ENCODE results near the gene CYTH3.

Gene CYTH3

GRCh38 chr7:6279937-6280336 is 7.5 kb upstream of the CYTH3 start:
- DNase-seq (ENCODE audit: low read depth, low spot score) = no peak

DNA sequence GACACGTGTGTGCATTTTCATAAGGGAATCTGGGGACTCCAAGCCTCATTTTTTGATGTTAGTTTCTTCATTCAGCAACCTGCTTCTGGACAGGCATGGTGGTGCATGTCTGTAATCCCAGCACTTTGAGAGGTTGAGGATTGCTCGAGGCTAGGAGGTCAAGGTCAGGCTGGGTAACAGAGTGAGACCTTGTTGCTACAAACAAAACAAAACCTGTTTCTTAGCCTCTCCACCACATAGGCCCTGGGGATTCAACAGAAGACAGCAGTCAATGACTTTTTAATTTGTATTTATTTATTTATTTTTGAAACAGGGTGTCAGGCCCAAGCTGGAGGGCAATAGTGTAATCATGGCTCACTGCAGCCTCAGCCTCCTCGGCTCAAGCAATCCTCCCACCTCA is 6.9 kb upstream of the CYTH3 start:
- DNase-seq (ENCODE audit: low read depth, low spot score) = no peak

DNA sequence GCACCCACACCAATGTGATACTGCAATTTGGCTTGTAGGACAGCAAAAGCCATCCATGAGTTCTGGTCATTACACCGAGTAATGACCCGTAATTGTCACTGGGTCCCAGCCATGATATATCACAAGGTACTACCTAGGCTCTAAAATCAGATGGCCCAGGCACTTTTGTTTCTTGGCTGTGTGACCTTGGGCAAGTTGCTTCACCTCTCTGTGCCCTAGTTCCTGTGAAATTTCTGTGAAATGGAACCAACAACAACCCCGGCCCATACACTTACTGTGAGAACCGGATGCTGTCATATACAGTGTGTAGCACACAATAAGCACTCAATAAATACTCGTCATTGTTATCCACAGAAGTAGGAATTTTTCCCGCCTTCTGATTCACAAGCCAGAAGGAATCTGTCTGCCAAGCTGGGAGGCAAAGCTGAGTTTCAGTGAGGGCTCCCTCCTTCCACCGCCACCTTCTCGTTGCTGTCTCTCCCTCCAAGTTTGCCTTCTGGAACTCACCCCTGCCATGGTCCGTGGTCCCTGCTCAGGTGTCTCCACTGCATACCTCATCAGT is 6.4 kb upstream of the CYTH3 start:
- DNase-seq (ENCODE audit: low read depth, low spot score) = no peak

DNA sequence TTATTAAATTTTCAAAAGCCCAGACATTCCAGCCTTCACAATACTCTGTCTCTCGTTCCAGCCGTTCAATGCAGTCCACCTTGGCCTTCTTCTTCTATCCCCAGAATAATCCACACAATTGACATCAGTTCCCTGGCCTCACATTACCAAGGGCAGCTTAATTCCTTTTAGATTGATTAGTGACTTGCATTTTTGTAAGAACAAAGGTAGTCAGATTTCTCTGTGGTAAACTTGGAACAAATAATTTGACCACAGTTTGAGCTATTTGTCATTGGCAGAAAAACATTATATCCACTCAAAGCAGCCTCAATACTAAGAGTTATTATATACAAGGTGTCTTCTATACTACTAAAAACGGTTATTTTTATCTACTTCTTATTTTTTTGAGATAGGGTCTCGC is 5.1 kb upstream of the CYTH3 start:
- no peak for DNase-seq (ENCODE audit: low read depth, low spot score)

- DNase-seq (ENCODE audit: low read depth, low spot score) = no peak
Measured at GRCh38 chr7:6276911-6277408, 4.5 kb upstream of the CYTH3 start.

DNA sequence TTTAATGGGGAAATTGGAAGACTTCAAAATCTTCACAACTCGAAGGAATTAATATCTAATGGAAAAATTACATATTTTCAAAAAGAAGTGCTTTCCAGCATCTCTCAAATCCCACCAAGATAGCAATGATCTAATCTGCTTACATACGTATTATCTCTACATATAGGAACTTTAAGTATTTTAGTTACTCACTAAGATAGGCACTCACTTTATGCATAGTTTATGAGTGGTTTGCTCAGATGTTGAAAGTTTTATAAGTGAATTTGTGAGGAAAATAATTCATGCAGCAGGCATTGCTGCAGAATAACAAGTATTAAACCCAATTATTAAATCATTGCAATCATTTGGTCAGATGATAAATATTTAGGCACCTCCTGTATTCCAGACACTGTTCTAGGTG is 2.3 kb upstream of the CYTH3 start:
- DNase-seq (ENCODE audit: low read depth, low spot score) = no peak

DNA sequence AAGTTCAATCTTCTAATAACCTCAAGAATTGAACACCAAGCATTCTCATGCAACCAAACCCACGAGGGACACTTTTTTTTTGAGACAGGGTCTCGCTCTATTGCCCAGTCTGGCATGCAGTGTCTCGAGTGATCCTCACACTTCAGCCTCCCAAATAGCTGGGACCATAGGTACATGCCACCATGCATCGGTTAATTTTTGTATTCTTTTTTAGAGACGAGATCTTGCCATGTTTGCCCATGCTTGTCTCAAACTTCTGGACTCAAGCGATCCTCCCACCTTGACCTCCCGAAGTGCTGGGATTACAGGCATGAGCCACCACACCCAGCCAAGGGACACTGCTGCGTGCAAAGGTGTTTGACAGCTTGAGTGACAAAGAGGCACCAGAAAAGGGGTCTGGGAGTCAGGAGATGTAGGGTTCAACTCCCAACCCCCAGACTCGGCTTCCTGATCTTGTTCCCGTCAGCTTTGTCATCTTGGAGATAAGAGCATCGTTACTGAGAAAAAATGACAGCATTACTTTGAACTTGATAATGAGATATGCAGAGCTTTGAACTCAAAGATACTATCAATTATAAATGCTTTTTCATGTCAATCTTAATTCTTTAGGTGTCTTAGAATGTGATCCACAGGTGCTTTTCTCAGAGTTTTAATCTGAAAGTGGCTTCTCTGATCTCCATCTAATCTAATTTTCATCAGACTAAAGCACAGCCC is 1.6 kb upstream of the CYTH3 start:
- DNase-seq (ENCODE audit: low read depth, low spot score) = no peak

DNA sequence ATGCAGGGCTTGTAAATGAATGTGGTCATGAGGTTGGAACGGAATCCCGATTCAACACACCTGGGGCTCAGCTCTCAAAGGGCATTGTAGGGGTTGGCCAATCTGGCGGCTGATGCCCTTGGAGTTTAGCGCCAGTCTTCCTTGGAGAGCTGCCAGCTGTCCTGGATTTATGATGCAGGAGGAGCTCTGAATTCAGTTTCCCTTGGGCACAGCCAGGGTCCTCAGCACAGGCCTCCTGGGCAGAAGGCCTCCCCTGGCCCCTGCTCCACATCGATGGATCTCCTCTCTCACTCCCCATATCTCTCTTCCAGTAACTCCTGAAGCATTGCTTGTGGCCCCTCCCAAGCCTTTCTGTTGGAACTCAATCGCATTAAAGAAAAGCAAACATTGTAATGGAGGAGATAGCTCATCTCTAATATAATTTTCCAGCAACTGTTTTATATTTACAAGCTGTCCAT is 985 bp upstream of the CYTH3 start:
- no peak for DNase-seq (ENCODE audit: low read depth, low spot score)

GRCh38 chr7:6271694-6272440 is 557 bp downstream of the CYTH3 start:
- DNase-seq (ENCODE audit: low read depth, low spot score) = no peak

DNA sequence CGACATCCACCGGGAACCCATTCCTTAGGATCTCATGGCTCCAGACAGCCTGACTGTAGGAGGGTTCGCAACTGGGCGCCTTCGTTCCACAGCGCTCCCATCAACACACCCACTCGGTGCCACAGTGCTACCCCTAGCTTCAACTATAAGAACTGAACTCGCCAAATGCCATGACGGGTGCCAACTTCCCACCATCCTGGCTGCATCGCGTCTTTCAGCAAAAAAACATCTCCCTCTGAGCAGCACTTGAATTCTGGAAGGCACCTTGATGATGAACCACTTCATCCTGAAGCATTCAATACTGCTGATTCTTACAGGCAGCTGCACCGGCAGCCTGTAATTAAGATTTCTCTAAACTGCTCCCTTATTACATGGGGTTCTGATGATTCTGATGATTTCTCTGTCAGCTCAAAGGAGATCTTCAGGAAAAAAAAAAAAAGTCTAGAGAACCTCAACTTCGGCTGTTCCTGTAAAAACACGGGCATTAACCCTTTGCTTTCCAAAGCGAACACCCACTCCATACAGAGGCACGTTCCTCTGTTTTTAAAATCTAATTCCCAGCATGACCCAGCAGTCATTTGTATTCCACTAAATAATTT is 1.3 kb downstream of the CYTH3 start:
- no peak for DNase-seq (ENCODE audit: low read depth, low spot score)

GRCh38 chr7:6269527-6269926 is 2.9 kb downstream of the CYTH3 start:
- DNase-seq (ENCODE audit: low read depth, low spot score) = no peak

GRCh38 chr7:6268907-6269306 is 3.5 kb downstream of the CYTH3 start:
- DNase-seq (ENCODE audit: low read depth, low spot score) = no peak

GRCh38 chr7:6268023-6268900 is 4.2 kb downstream of the CYTH3 start:
- no peak for DNase-seq (ENCODE audit: low read depth, low spot score)

DNA sequence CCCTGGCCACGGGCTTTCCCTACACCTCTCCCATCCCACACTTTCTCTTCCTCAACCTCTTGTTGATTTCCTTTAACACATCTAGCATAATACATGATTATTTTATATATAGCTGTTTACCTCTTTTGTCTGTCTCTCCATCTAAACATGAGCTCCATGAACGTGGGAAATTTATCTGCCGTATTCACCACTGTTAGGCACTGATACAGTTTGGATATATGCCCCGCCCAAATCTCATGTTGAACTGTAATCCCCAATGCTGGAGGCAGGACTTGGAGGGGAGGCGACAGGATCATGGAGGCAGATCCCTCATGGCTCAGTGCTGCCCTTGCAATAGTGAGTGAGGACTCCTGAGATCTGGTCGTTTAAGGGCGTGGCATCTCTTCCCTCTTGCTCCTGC is 5.7 kb downstream of the CYTH3 start:
- DNase-seq (ENCODE audit: low read depth, low spot score) = no peak

DNA sequence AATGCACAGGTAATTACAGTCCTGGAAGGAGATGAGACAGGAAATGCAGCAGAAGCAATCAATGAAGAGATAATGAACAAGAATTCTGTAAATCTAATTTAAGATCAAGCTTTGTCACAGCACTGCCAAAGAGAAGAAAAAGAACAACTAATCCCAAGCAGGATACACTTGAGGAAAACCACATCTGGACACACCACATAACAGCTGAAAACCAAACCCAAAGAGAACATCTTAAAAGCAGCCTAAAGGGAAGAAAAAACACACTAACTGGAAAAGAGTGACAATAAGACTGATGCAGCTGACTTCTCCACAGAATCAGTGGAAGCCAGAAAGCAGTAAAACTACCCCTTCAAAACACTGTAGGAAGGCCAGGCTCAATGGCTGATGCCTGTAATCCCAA is 10.2 kb downstream of the CYTH3 start:
- DNase-seq (ENCODE audit: low read depth, low spot score) = no peak

GRCh38 chr7:6261699-6262098 is 10.7 kb downstream of the CYTH3 start:
- DNase-seq (ENCODE audit: low read depth, low spot score) = no peak

DNA sequence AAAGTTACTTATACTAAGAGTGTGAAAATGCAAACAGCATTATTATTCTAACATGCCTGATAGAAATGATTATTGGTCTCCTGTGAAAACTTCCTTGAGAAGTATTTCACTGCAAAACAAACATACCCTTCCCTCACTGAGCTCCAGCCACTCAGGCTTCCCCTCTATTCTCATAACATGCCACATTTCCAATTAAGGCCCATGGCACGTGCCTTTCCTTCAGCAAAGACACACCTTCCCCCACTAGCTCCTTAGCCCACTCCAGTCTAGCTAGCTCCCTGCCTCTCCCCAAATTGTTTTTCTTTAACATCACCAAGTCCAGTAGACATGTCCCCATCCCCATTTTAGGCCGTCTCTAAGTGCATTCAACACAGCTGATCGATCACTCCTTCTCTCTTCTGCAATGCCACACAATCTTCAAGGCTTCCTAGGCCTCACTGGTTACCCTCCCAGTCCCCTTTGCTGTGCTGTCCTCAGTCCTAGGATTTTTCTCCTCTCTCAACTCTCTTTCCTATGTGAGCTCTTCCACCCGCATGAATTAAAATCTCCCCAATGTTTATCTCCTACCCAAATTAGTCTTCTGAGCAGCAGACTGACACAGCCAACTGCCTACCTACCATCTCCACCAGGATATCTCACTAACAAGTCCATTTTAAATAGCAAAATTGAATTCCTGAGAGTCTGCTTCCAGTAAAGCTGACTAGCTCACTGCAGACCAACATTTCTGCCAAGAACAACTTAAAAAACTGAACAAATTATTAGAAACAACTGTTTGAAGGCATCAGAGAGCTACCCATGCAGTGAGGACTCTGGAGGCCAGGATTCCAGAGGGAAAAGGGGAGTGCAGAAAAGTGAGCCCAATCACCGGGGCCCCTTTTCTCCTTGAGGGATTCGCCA is 11.9 kb downstream of the CYTH3 start:
- DNase-seq (ENCODE audit: low read depth, low spot score) = no peak

GRCh38 chr7:6259257-6259656 is 13.2 kb downstream of the CYTH3 start:
- DNase-seq (ENCODE audit: low read depth, low spot score) = no peak

- DNase-seq (ENCODE audit: low read depth, low spot score) = peak; percentile 86
Measured at GRCh38 chr7:6258440-6259182, 13.8 kb downstream of the CYTH3 start.

DNA sequence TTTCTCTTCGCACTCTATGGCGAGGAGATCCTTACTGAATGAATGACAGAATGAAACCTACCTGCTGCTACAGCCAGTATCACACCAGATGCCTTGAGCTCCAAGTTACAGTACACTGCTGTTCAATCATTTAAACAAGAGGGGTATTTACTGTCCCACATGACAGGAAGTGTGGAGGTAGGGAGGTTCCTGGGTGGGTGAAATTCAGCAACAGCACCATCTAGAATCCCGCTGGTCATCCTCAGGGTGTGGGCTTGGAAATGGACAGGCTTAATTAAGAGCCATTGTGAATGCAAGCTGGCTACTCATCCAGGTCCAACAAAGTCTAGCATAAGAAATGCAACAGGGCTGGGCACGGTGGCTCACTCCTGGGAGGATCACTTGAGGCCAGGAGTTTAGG is 14.7 kb downstream of the CYTH3 start:
- DNase-seq (ENCODE audit: low read depth, low spot score) = no peak
